ENCODE measurements around the gene LCNL1.

GRCh38 chr9:136940526-136941230 is 42.1 kb upstream of the LCNL1 start:
- no peak for TF ChIP-seq CTCF (conservative IDR thresholded peaks at IDR 0.05 in 1 of 2, IDR thresholded peaks at IDR 0.05 in 1 of 2; ENCODE audit: extremely low read depth in 1 of 2, insufficient read depth in 1 of 2, low read depth in 1 of 2, low read length in 2 of 2)
- no peak for TF ChIP-seq EZH2 (IDR thresholded peaks at IDR 0.05; ENCODE audit: borderline replicate concordance, low read length)

All from mammary epithelial cell (primary cell).